Stimulated activated CD8-positive, alpha-beta memory T cell treated with anti-CD3 and anti-CD28 coated beads, Interleukin-15, amount 100 ng/mL, for 48 hours (primary cell): ENCODE results near the gene ALPL.
"Not testable (repeated sequence)": the region's sequence is repeated elsewhere in the genome, so short reads cannot be mapped to it uniquely, and the experiment has no call there.

Experiments
- DNase-seq, 2 donors: peaks; one replicate each; pipeline ENCODE4 v3.0.0-alpha.2; 2020; ENCODE audit warnings: low read depth in 2 of 2

Gene ALPL

GRCh38 chr1:21509351-21510112, at the start of gene ALPL:
TSS of gene ALPL (plus strand) at chr1:21509423. CDS start at chr1:21554082, 44,659 bp downstream.
- DNase-seq = no peak

GRCh38 chr1:21465127-21465526, 44.1 kb upstream of the ALPL start:
- not testable (repeated sequence) for DNase-seq

- not testable (repeated sequence) for DNase-seq
Observed at GRCh38 chr1:21467946-21468345, 41.3 kb upstream of the ALPL start.

GRCh38 chr1:21468599-21468998, 40.6 kb upstream of the ALPL start:
- DNase-seq = no peak

GRCh38 chr1:21469581-21469980, 39.6 kb upstream of the ALPL start:
- DNase-seq = no peak

GRCh38 chr1:21472861-21473260, 36.4 kb upstream of the ALPL start:
- DNase-seq = no peak

GRCh38 chr1:21478356-21478755, 30.9 kb upstream of the ALPL start:
- no peak for DNase-seq

- DNase-seq = not testable (repeated sequence)
Observed at GRCh38 chr1:21483881-21484280, 25.3 kb upstream of the ALPL start.

- no peak for DNase-seq
Observed at GRCh38 chr1:21489146-21489545, 20.1 kb upstream of the ALPL start.

- DNase-seq = peak; percentile 9 to 11
Observed at GRCh38 chr1:21490774-21491487, 18.3 kb upstream of the ALPL start.

- no peak for DNase-seq
Observed at GRCh38 chr1:21491488-21492355, 17.5 kb upstream of the ALPL start.

- no peak for DNase-seq
Observed at GRCh38 chr1:21492356-21492625, 16.9 kb upstream of the ALPL start.

- no peak for DNase-seq
Observed at GRCh38 chr1:21494196-21494595, 15.0 kb upstream of the ALPL start.

GRCh38 chr1:21495225-21495820, 13.9 kb upstream of the ALPL start:
- no peak for DNase-seq

GRCh38 chr1:21496063-21496462, 13.2 kb upstream of the ALPL start:
- no peak for DNase-seq

GRCh38 chr1:21496886-21497285, 12.3 kb upstream of the ALPL start:
- DNase-seq = no peak

GRCh38 chr1:21497466-21498061, 11.7 kb upstream of the ALPL start:
- DNase-seq = no peak

- DNase-seq = no peak
Observed at GRCh38 chr1:21499283-21499950, 9.8 kb upstream of the ALPL start.

GRCh38 chr1:21503706-21504377, 5.4 kb upstream of the ALPL start:
- DNase-seq = no peak

- DNase-seq = no peak
Observed at GRCh38 chr1:21506804-21507203, 2.4 kb upstream of the ALPL start.
